Activated CD8-positive, alpha-beta memory T cell treated with anti-CD3 and anti-CD28 coated beads, Interleukin-2, amount 50 U/mL, for 24 hours (primary cell): Measurements from ENCODE around the gene PPFIA1.
"Not testable (repeated sequence)": the region's sequence is repeated elsewhere in the genome, so short reads cannot be mapped to it uniquely, and the experiment has no call there.

Source experiments
- DNase-seq: peaks from one replicate; pipeline ENCODE4 v3.0.0-alpha.2; 2020; ENCODE audit errors: extremely low read depth

Gene PPFIA1

GRCh38 chr11:70251659-70252321 lies 18.7 kb upstream of the PPFIA1 start:
- DNase-seq = no peak

GRCh38 chr11:70252844-70253243 lies 17.6 kb upstream of the PPFIA1 start:
- no peak for DNase-seq

- no peak for DNase-seq
Measured at GRCh38 chr11:70255477-70256116, 14.9 kb upstream of the PPFIA1 start.

DNA sequence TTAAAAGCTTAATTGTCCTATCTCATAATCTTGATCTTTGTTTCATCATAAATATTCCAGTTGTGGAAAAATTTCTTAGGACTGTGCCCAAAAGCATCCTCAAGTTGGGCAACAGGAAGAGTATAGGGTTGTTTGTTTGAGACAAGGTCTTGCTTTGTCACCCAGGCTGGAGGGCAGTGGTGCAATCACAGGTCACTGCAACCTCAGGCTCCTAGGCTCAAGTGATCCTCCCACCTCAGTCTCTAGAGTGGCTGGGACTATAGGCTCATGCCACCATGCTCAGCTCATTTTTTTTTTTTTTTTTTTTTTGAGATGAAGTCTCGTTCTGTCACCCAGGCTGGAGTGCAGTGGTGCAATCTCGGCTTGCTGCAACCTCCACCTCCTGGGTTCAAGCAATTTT lies 11.4 kb upstream of the PPFIA1 start:
- not testable (repeated sequence) for DNase-seq

DNA sequence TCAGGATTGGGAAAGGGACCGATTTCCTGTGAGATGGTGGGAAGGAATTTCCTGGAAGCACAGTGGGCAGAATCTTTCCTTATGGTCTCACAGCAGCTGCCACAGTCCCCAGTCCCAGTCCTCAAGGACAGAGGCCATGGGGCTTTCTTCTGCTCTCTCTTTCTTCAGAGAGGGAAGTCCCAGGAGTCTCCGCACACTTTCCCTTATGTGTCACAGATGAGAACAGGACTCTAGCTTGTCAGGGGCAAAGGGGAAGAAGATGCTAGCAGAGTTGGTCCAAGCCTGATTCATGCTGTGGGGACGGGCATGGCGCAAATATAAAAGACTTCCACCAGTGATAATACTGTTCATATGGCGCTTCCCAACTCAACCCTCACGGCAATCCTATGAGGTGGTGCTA lies 7.5 kb upstream of the PPFIA1 start:
- no peak for DNase-seq

GRCh38 chr11:70263363-70263762 lies 7.1 kb upstream of the PPFIA1 start:
- DNase-seq = no peak

GRCh38 chr11:70265341-70265740 lies 5.1 kb upstream of the PPFIA1 start:
- no peak for DNase-seq

DNA sequence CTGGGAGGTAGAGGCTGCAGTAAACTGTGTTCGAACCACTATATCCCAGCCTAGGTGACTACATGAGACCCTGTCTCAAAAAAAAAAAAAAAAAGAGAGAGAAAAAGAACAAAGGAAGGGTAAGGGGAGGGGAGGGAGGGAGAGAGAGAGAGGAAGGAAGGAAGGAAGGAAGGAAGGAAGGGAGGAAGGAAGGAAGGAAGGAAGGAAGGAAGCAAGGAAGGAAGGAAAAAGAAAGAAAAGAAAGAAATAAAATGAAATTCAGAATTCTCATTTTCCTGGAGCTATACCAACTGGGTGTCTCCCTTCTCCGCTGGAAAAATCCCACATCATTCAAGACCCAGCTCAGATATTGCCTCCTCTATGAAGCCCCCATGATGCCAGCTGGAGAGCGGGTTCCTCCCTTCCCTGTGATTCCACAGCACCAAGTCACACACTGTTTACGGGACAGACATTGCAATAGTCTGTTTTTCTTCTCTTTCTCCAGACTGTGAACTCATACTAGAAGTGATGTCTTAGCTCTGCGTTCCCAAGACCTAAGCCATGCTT lies 3.0 kb upstream of the PPFIA1 start:
- DNase-seq = no peak

- DNase-seq = no peak
Measured at GRCh38 chr11:70268526-70268925, 2.0 kb upstream of the PPFIA1 start.

GRCh38 chr11:70270877-70271648 lies 573 bp downstream of the PPFIA1 start:
- DNase-seq = no peak

- no peak for DNase-seq
Measured at GRCh38 chr11:70271649-70271953, 1.1 kb downstream of the PPFIA1 start.

DNA sequence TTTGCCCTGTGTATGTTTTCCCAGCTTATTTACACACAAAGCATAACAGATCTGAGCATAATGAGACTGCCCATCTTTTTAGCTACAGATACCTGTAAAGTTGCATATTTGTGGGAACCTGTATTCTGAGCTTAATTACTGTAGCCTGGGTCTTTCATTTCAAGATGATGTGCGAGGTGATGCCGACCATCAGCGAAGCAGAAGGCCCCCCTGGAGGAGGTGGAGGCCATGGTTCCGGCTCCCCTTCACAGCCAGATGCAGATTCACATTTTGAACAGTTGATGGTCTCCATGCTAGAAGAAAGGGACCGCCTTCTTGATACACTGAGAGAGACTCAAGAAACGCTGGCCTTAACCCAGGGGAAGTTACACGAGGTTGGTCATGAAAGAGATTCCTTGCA lies 1.5 kb downstream of the PPFIA1 start:
- DNase-seq = no peak

DNA sequence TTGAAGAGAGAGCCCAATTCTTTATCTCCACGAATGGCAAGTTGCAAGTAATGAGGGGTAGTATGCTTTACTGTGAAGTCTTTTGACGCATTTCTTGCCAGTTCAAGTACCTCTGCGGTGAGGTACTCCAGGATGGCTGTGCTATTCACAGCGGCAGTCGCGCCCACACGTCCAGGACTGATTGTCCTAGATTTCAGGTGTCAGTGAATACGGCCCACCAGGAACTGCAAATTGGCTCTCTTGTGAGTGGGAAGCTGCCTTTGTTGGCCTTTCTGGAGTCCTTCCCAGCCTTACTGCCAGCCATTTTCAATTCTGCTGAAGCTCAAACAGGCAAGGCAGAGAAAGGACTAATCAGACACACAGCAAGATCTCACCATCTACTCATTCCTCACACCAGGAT lies 8.5 kb downstream of the PPFIA1 start:
- DNase-seq = no peak

GRCh38 chr11:70281156-70281609 lies 10.7 kb downstream of the PPFIA1 start:
- no peak for DNase-seq

- no peak for DNase-seq
Measured at GRCh38 chr11:70282012-70282411, 11.5 kb downstream of the PPFIA1 start.

GRCh38 chr11:70288721-70289120 lies 18.2 kb downstream of the PPFIA1 start:
- DNase-seq = no peak

DNA sequence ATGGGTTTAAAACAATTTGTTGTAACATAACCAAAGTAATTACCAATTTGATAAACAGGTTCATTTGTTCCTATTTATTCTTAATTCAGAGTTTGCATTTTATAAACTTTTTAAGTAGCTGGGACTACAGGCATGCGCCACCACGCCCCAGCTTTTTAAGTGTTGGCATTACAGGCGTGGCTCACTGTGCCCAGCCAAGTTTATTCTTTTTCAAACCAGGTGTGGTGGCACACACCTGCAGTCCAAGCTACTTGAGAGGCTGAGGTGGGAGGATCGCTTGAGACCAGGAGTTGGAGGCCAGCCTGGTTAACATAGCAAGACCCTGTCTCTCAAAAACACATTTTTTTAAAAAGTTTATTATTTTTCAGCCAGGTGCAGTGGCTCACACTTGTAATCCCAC lies 19.1 kb downstream of the PPFIA1 start:
- no peak for DNase-seq

GRCh38 chr11:70290361-70291065 lies 20.0 kb downstream of the PPFIA1 start:
- DNase-seq = no peak

DNA sequence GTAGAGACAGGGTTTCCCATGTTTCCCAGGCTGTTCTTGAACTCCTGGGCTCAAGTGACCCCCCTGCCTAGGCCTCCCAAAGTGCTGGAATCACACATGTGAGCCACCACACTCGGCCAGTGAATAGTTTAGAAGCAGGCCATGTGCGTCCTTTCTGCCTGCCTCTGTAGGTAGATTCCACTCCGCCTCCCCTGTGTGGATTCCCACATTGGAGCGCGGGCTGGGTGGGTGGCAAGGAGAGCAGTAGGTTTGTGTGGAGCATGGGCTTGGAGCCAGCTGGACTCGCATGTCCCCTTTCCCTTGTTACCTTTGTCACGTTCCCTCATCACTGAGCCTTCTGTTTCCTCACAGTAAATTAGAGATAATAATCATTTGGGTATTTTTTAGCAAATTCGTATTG lies 21.7 kb downstream of the PPFIA1 start:
- no peak for DNase-seq

GRCh38 chr11:70292863-70293262 lies 22.4 kb downstream of the PPFIA1 start:
- no peak for DNase-seq

DNA sequence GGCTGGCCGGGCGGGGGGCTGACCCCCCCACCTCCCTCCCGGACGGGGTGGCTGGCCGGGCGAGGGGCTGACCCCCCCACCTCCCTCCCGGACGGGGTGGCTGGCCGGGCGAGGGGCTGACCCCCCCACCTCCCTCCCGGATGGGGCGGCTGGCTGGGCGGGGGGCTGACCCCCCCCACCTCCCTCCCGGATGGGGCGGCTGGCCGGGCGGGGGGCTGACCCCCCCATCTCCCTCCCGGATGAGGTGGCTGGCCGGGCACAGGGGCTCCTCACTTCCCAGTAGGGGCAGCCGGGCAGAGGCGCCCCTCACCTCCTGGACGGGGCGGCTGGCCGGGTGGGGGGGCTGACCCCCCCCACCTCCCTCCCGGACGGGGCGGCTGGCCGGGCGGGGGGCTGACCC lies 24.7 kb downstream of the PPFIA1 start:
- DNase-seq = not testable (repeated sequence)

- no peak for DNase-seq
Measured at GRCh38 chr11:70296681-70297080, 26.2 kb downstream of the PPFIA1 start.
